ENCODE results near the gene INO80C. TPM values are rescaled to one million over a fixed set of nuclear protein-coding genes. Genes with fewer than 3 reads are reported as not detected.
"Not testable (repeated sequence)": the region's sequence is repeated elsewhere in the genome, so short reads cannot be mapped to it uniquely, and the experiment has no call there.

INO80C gene
- total RNA-seq, 2 experiments from 2014 or later: 34.4 to 36.6 TPM

- Mint-ChIP-seq H3K4me3 (no peak overlapping the region), H3K27ac (no peak overlapping the region), H3K36me3 (ENCODE audit: low read depth) (no peaks in the 10 kb centered on the region), H3K9me3 (no peaks in the 10 kb centered on the region), H3K4me1 (ENCODE audit: low read depth) (peaks cover 40% of the 10 kb centered on the region), H3K27me3 (ENCODE audit: low read depth) (no peaks in the 10 kb centered on the region)
- no peak for DNase-seq
- CTCF ChIA-PET: interaction anchor here (1.1 kb wide), 1 partner anchor 110 kb away, joined by 3 read pairs; no protein-coding TSS in a partner anchor
- intact Hi-C loops (cut with micrococcal nuclease): loop anchor here (5.0 kb wide), 4 partner anchors 202 to 632 kb away; partner anchors contain the start of genes MAPRE2 and ZSCAN30
These were observed 3.2 kb downstream of the INO80C start for GRCh38 chr18:35494251-35495220.

DNA sequence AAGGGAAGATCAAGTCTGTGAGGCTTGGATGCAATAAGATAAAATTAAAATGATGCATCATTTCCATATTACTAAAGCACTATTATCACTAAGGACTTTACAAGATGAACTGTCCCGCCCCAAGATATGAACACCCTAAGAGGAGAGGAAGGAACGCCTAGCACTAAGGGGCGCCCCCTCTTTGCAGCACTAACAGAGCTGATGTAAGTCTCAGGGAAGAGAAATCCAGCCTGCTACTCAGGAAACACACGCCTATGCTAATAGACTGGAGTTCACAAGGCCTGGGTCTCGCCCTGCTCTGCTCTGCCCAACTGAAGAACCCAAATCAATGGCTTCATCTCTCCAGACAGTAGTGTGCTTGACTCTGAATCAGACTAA, 6.1 kb downstream of the INO80C start:
- Mint-ChIP-seq H3K27me3 (ENCODE audit: low read depth) (no peaks in the 10 kb centered on the region), H3K36me3 (ENCODE audit: low read depth) (peaks cover 10% of the 10 kb centered on the region), H3K4me3 (no peak overlapping the region), H3K9me3 (peaks cover 4% of the 10 kb centered on the region), H3K27ac (no peak overlapping the region), H3K4me1 (ENCODE audit: low read depth) (peaks cover 56% of the 10 kb centered on the region)
- intact Hi-C loops (cut with micrococcal nuclease): no loop called here
- peak; percentile 42 for DNase-seq
- CTCF ChIA-PET: no interaction called here

DNA sequence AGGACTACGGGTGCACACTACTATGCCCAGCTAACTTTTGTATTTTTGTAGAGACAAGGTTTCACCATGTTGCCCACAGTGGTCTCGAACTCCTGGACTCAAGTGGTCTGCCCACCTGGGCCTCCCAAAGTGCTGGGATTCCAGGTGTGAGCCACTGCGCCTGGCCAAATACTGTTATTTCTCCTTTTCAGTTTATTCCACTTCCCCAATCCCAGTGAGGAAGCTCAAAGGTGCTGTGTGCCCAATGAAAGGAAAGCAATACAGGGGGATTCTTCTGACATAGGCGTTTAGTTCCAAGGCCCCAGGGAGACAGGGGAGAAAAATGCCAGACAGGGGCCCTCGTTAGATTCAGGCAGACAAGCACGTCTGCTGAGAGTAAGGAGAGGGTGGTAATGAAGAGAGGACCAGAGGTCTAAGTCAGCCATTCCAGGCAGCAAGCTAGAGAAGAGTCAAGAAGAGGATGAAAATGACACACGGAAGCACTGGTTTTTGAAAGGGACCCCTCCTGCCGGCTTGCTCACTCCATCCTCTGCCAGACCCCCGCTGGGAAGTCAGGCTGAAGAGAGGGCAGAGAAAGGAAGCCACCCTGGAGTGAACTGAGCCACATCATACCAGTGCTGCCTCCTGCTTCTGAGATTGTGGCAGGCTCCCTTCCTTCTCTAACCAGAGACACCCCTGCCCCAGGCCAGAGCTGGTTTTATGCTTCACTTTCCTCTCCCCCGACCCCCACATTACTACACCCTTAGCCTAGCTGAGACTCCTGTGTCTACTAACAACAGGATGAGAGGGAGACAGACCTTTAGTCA, 6.7 kb downstream of the INO80C start:
- peaks cover 4% of the 10 kb centered on the region for H3K9me3 Mint-ChIP-seq
- CTCF ChIA-PET: interaction anchor here (0.6 kb wide), 1 partner anchor 255 kb away, joined by 3 read pairs; no protein-coding TSS in a partner anchor
- peaks cover 52% of the 10 kb centered on the region for H3K4me1 Mint-ChIP-seq (ENCODE audit: low read depth)
- H3K27me3 Mint-ChIP-seq (ENCODE audit: low read depth): no peaks in the 10 kb centered on the region
- no peak for DNase-seq
- H3K36me3 Mint-ChIP-seq (ENCODE audit: low read depth): peaks cover 10% of the 10 kb centered on the region
- intact Hi-C loops (cut with micrococcal nuclease): no loop called here
- H3K4me3 Mint-ChIP-seq: no peak overlapping the region
- no peak overlapping the region for H3K27ac Mint-ChIP-seq

- Mint-ChIP-seq H3K4me3 (no peak overlapping the region), H3K9me3 (peaks cover 4% of the 10 kb centered on the region), H3K27me3 (ENCODE audit: low read depth) (no peaks in the 10 kb centered on the region), H3K27ac (no peak overlapping the region), H3K36me3 (ENCODE audit: low read depth) (peaks cover 15% of the 10 kb centered on the region), H3K4me1 (ENCODE audit: low read depth) (peaks cover 55% of the 10 kb centered on the region)
- intact Hi-C loops (cut with micrococcal nuclease): no loop called here
- no peak for DNase-seq
- CTCF ChIA-PET: no interaction called here
These were observed 7.8 kb downstream of the INO80C start for GRCh38 chr18:35489913-35490490.

DNA sequence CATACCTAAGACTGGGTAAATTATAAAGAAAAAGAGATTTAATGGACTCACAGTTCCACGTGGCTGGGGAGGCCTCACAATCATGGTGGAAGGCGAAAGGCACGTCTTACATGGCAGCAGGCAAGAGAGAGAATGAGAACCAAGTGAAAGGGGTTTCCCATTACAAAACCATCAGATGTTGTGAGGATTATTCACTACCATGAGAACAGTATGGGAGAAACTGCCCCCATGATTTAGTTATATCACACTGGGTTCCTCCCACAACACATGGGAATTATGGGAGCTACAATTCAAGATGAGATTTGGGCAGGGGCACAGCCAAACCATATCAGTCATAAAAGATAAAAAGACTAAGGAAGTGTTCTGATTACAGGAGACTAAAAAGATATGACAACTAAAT, 8.5 kb downstream of the INO80C start:
- DNase-seq; H3K9me3 Mint-ChIP-seq; H3K27ac Mint-ChIP-seq; H3K4me3 Mint-ChIP-seq; H3K27me3 Mint-ChIP-seq (ENCODE audit: low read depth); CTCF ChIA-PET; intact Hi-C loops (cut with micrococcal nuclease): not testable (repeated sequence)
- H3K36me3 Mint-ChIP-seq (ENCODE audit: low read depth): peaks cover 15% of the 10 kb centered on the region
- H3K4me1 Mint-ChIP-seq (ENCODE audit: low read depth): peaks cover 58% of the 10 kb centered on the region

GRCh38 chr18:35488396-35488795, 9.4 kb downstream of the INO80C start:
- DNase-seq; H3K4me3 Mint-ChIP-seq; H3K27ac Mint-ChIP-seq; intact Hi-C loops (cut with micrococcal nuclease); H3K9me3 Mint-ChIP-seq; H3K27me3 Mint-ChIP-seq (ENCODE audit: low read depth); CTCF ChIA-PET: not testable (repeated sequence)
- H3K36me3 Mint-ChIP-seq (ENCODE audit: low read depth): peaks cover 15% of the 10 kb centered on the region
- H3K4me1 Mint-ChIP-seq (ENCODE audit: low read depth): peaks cover 64% of the 10 kb centered on the region

GRCh38 chr18:35487525-35487924, 10.2 kb downstream of the INO80C start:
- CTCF ChIA-PET; H3K4me3 Mint-ChIP-seq; H3K27ac Mint-ChIP-seq; intact Hi-C loops (cut with micrococcal nuclease); H3K9me3 Mint-ChIP-seq; H3K27me3 Mint-ChIP-seq (ENCODE audit: low read depth); DNase-seq: not testable (repeated sequence)
- Mint-ChIP-seq H3K4me1 (ENCODE audit: low read depth) (peaks cover 72% of the 10 kb centered on the region), H3K36me3 (ENCODE audit: low read depth) (peaks cover 16% of the 10 kb centered on the region)

- H3K27ac Mint-ChIP-seq: no peak overlapping the region
- CTCF ChIA-PET: interaction anchor here (0.6 kb wide), 1 partner anchor 741 kb away, joined by 4 read pairs; no protein-coding TSS in a partner anchor
- intact Hi-C loops (cut with micrococcal nuclease): loop anchor here (2.0 kb wide), 1 partner anchor 69 kb away; no protein-coding TSS in a partner anchor
- DNase-seq: no peak
- H3K4me3 Mint-ChIP-seq: no peak overlapping the region
- H3K27me3 Mint-ChIP-seq (ENCODE audit: low read depth): no peaks in the 10 kb centered on the region
- peaks cover 60% of the 10 kb centered on the region for H3K4me1 Mint-ChIP-seq (ENCODE audit: low read depth)
- peaks cover 16% of the 10 kb centered on the region for H3K36me3 Mint-ChIP-seq (ENCODE audit: low read depth)
- peaks cover 4% of the 10 kb centered on the region for H3K9me3 Mint-ChIP-seq
These were observed 11.9 kb downstream of the INO80C start for GRCh38 chr18:35485852-35486251.

DNA sequence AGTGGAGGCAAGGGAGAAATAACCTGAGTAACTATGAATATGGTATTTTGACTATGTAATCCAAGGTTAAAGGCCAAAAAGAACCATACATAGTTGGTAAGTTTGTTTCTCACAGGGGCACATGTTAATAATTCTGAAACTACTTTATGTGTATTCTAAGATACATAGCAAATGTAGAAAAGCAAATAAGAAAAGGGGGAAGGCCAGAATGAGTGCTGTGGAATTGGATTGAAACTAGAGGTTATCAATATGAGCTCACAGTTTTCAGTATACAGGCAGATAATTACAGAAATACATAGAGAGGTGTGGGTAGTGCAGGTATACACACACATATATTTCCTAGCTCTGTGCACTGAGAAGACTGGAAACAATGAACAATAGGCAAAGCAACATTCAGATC, 13.7 kb downstream of the INO80C start:
- no peaks in the 10 kb centered on the region for H3K27me3 Mint-ChIP-seq (ENCODE audit: low read depth)
- intact Hi-C loops (cut with micrococcal nuclease): loop anchor here (1.0 to 5.0 kb wide), 6 partner anchors 13 to 624 kb away; partner anchors contain the start of genes INO80C and RMP24
- DNase-seq: no peak
- H3K27ac Mint-ChIP-seq: no peak overlapping the region
- CTCF ChIA-PET: no interaction called here
- peaks cover 60% of the 10 kb centered on the region for H3K4me1 Mint-ChIP-seq (ENCODE audit: low read depth)
- no peak overlapping the region for H3K4me3 Mint-ChIP-seq
- H3K36me3 Mint-ChIP-seq (ENCODE audit: low read depth): peaks cover 16% of the 10 kb centered on the region
- H3K9me3 Mint-ChIP-seq: peaks cover 4% of the 10 kb centered on the region

DNA sequence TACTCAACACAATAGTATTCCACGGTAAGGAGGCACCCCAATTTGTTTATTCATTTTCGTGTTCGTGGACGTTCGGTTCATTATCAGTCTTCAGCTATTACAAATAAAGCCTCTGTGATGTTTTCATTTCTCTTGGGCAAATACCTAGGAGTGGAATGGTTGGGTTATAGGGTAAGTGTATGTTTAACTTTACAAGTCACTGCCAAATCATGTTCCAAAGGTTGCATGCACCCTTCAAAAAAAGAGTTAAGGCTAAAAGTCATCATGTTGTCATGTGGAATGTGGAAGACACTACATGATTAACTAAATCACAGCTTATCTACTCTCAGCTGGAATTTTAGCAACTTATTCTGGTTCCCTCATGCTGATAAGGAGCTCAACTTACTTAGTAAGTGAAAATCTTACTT, 15.8 kb downstream of the INO80C start:
- peaks cover under 1% of the 10 kb centered on the region for H3K9me3 Mint-ChIP-seq
- peaks cover 58% of the 10 kb centered on the region for H3K4me1 Mint-ChIP-seq (ENCODE audit: low read depth)
- intact Hi-C loops (cut with micrococcal nuclease): loop anchor here (5.0 kb wide), 2 partner anchors 325 to 490 kb away; partner anchors contain the start of gene RMP24
- no peak overlapping the region for H3K4me3 Mint-ChIP-seq
- CTCF ChIA-PET: no interaction called here
- H3K27me3 Mint-ChIP-seq (ENCODE audit: low read depth): no peaks in the 10 kb centered on the region
- H3K36me3 Mint-ChIP-seq (ENCODE audit: low read depth): peaks cover 9% of the 10 kb centered on the region
- no peak overlapping the region for H3K27ac Mint-ChIP-seq
- DNase-seq: no peak

- intact Hi-C loops (cut with micrococcal nuclease): loop anchor here (5.0 kb wide), 3 partner anchors 323 to 492 kb away; partner anchors contain the start of genes MAPRE2 and RMP24
- DNase-seq: no peak
- Mint-ChIP-seq H3K4me3 (no peak overlapping the region), H3K27ac (no peak overlapping the region), H3K36me3 (ENCODE audit: low read depth) (peaks cover 13% of the 10 kb centered on the region), H3K9me3 (no peaks in the 10 kb centered on the region), H3K27me3 (ENCODE audit: low read depth) (no peaks in the 10 kb centered on the region), H3K4me1 (ENCODE audit: low read depth) (peaks cover 51% of the 10 kb centered on the region)
- CTCF ChIA-PET: no interaction called here
These were observed 17.7 kb downstream of the INO80C start for GRCh38 chr18:35479911-35480586.

All from activated naive CD4-positive, alpha-beta T cell treated with anti-CD3 and anti-CD28 coated beads for 36 hours (primary cell).